HG03095 (cell line): ENCODE measurements around the gene DYRK3.
"Not testable (repeated sequence)": the region's sequence is repeated elsewhere in the genome, so short reads cannot be mapped to it uniquely, and the experiment has no call there.

Experiments
- ATAC-seq: cut with Tn5 transposase; IDR thresholded peaks from one replicate; pipeline ENCODE4 v1.9.1; 2021; ENCODE audit warnings: moderate library complexity; ENCODE audit not compliant: unreplicated experiment

Gene DYRK3

DNA sequence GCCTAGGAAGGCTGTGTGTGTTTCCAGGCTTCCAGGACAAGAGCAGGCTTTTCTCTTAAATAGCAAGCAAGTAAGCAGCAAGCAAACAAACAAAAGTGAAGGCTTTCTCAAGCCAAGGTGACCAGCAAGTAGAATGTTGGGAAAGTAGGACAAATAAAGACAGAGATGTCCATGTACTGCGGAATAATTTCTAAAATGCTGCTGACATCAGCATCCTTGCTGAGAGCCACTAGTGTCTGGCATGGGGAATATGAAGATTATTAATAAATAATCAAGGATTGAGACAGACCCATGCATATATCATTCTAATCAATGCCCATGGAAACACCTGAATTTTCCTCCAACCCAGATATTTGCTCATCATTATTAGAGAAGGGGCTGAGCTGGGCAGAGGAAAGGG is 6.4 kb upstream of the DYRK3 start:
- ATAC-seq, result no peak

GRCh38 chr1:206631085-206631509 is 4.2 kb upstream of the DYRK3 start:
- ATAC-seq, result no peak

- no peak for ATAC-seq
Observed at GRCh38 chr1:206633708-206634121, 1.6 kb upstream of the DYRK3 start.

GRCh38 chr1:206634365-206635079 is 814 bp upstream of the DYRK3 start:
- no peak for ATAC-seq

DNA sequence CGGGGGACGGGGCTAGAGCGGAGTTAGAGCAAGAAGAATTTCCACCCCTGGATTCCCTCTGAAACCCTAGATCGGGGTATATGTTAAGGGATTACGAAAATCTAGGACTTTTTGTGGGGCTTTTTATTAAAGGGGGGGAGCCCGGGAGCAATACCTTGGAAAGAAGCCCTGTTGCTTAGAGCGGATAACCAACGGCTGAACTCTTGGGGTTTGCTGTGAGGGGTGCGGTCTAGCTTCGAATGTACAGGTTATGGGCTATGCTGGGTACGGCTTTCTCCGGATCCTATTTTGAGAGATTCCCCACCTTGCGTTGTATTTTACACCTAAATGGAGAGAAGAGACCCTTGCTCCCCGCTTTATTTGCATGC is 626 bp downstream of the DYRK3 start:
- no peak for ATAC-seq

DNA sequence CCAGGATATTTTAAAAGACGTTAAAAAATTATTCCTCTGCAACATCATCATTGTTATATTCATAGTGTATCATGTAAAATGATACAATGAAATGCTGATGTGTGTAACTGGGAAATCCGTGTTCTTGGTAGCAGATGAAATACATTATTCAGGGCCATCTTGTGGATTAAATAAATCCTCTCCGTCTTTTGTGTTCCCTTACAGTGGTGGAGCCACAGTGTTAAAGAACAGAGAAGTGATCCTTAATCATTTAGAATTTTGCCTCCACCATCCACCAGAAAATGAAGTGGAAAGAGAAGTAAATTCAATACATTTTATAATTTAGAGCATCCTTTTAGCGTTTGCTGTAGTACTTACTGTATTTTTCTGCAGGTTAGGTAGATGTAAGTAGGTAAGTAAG is 1.3 kb downstream of the DYRK3 start:
- ATAC-seq, result no peak

- no peak for ATAC-seq
Observed at GRCh38 chr1:206637605-206638004, 2.3 kb downstream of the DYRK3 start.

GRCh38 chr1:206642074-206642473 is 6.7 kb downstream of the DYRK3 start:
- not testable (repeated sequence) for ATAC-seq

DNA sequence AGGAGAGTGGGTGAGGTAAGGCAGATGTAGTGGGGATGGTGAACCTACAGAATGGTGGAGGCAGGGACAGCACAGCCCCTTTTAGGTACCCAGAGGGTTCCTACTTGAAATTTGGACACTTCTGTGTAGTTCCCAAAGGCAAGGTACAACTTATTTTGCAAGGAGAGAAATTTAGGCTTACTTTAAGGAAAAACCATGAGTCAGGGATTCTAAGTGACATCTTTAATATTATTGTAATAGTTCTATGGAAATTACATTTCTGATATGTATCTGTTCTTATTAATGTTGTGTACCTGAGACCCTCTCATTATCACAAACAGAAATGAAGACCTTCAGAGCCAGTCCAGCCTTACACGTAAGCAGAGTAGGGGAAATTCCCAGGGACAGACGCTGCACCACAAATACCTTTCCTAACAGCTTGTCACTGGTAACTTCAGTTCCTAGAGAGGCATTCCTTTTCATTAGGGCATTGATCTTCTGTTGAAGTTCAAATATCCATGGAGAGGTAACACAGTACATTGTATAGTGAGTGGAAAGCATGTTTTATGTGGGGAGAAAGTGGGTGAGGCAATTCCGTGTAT is 7.9 kb downstream of the DYRK3 start:
- ATAC-seq, result no peak

DNA sequence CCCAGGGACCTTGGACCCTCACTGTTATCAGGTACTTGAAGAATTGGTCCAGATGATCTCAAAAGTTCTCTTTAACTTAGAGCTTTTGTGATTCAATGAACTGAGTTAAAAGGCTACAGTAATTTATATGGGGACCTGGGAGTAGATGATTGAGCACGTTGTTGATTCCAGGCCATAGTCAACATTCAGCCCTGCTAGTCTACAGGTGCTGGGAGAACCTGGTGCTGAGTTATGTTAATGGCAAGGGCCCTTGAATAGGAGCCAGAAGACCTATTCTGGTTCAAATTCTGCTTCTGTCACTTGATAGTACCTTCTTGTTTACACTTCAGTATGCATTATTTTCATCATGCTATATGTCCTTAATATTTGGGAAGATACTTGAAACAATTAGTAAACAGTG is 11.2 kb downstream of the DYRK3 start:
- no peak for ATAC-seq

- ATAC-seq, result no peak
Observed at GRCh38 chr1:206647224-206647623, 11.9 kb downstream of the DYRK3 start.

DNA sequence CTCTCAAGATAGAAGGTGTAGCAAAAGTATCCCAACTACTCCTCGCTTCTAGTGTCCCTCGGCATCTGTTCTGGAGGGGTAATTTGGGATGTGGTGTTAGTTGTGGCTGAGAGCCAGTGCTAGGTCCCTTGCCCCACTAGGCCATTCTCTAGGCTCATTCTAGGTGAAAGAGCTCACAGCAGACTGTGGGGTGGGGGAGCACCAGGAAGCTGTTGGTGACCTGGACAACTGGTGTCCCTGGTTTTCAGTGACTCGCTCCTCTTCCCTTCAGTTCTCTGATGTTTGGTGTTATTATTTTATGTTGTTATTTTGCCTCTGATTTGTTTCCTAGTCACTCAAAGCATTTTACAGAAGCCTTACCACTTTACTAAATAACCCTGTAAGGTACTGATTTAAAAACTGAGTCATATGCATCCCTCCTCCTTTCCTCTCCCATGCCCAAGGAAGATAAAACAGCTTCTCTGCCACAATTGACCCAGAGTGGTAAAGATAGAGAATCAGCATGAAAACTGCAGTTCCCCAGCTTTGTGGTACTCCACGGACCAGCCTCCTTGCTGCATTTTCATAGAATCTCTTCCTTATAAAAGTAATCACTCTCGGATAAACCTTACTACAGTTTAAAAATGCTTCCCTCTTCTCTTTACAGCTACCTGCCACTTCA is 14.1 kb downstream of the DYRK3 start:
- ATAC-seq, result no peak

- no peak for ATAC-seq
Observed at GRCh38 chr1:206651014-206651413, 15.7 kb downstream of the DYRK3 start.

DNA sequence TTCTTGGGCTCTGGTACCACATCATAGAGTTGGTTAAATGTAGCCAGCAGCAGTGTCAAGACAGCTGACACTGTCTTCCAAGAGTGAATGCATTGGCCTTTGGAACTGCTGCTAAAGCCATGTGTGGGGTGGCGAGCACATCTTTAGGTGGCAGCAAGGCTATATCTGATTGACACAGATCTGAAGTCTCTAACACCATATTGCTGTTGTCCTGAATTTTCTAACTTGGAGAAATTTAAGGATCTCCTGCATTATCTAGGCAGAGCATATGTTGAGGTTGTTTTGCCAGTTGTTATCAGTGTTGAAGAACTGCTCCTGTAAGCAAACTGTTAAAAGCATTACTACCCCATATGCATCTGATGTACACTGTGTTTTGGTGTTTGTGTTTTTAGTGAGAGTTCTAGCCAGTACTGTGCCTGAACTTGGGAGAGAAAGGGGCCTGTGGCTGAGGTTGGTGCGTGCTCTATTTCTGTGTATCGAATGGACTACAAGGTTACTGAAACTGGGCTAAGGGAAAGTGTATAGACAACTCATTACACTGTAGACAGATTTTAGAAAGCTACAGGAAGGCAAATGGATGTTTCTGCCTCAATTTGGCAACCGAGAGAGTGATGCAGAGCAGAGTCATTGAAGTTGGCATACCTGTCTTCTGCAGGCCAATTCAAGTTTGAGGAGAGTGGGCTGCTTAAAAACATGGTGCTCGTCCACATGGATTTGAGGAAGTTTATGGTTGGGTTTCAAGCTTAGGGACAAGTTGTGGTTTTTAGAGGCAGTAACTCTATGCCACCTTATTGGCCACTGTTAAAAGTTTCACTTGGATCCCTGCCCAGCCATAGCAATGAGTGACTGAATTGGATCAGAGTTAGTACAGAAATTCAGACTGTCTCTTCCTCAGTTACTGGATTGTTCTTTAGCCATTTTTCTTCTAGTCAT is 16.9 kb downstream of the DYRK3 start:
- ATAC-seq, result no peak

GRCh38 chr1:206653715-206654459 is 18.6 kb downstream of the DYRK3 start:
- ATAC-seq, result no peak

DNA sequence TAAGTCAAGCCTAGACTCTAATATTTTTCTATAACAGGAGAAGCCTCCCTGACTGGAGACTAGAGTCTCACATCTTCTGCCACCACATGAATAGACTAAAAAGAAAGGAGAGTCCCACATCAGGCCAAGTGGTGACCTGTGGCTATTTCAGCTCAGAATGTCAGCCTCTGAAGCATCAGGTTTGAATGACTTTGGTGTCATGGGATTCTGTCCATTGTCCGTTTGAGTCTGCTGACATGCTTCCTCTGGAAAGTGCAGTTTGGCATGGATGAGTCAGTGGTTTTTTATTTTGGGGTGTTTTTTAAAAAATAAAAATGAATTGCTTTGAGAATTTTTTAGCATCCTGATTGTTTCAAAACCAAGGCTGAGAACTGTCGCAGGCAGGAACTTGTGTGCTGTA is 19.5 kb downstream of the DYRK3 start:
- ATAC-seq, result no peak

DNA sequence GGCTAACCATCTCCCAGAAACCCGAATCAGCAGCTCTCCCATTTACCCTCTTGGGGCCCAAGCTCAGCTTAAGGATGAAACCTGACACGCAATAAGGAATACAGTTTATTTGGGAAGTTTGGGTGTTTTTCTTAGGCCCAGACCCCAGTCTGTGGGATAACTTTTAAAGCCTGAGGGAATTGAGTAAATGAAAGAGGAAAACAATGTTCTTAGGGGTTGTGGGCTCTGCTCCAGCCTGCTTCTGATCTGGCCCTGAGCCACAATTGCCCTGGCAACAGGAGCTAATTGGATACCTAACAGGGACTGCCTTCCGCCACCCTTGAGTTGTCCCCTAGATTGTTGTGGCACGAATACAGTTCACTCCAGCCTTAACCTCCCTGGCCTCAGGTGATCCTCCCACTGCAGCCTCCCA is 20.1 kb downstream of the DYRK3 start:
- ATAC-seq, result no peak

- ATAC-seq, result no peak
Observed at GRCh38 chr1:206656936-206657335, 21.6 kb downstream of the DYRK3 start.

DNA sequence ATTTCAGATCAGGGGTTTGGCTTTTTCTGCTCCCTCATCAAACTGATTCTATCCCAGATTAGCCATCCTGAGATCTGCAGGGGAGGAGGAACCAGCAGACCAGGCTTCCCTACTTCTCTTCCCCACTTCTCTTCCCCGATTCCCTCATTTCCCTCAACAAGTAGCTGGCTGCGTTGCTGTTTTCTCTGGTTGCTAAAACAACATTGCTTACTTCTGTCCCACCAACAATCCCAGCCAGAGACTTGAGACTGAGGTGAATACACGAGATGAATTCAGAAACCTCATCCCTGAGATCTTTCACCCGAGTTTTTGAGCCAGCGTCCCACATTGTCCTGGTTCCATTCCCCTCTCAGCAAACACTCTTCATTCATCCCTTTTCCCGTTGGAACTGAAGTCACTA is 22.4 kb downstream of the DYRK3 start:
- no peak for ATAC-seq

GRCh38 chr1:206658264-206658980 is 23.1 kb downstream of the DYRK3 start:
- ATAC-seq, result no peak
